WTC11 (cell line): ENCODE measurements around the gene SRMS. TPM values are rescaled to one million over a fixed set of nuclear protein-coding genes. Genes with fewer than 3 reads are reported as not detected.

Experiments used
- ATAC-seq: fragments of 200-7000 bp; cut with Tn5 transposase; 2 replicates; pipeline ENCODE4 v1.10.0; 2021; ENCODE audit warnings: mild to moderate bottlenecking, moderate library complexity
- CTCF ChIA-PET: fragments of 300-600 bp; sonication (Branson Sonifier 250); formaldehyde crosslinking; loops from one replicate; lab custom pipeline; 2021; ENCODE audit warnings: antibody characterized with exemption; lab: Charles Lee
- POLR2A ChIA-PET: fragments of 350-600 bp; sonication (Branson Sonifier 250); formaldehyde crosslinking; loops from one replicate; lab custom pipeline; 2021; ENCODE audit warnings: antibody characterized with exemption; lab: Charles Lee
- DNase-seq: peaks from one replicate; pipeline ENCODE4 v3.0.0; 2021; ENCODE audit warnings: low spot score
- H3K27ac Mint-ChIP-seq: 2 replicates; pipeline ENCODE4 v1.8.0; 2021; ENCODE audit warnings: mixed read lengths
- H3K27me3 Mint-ChIP-seq: 2 replicates; pipeline ENCODE4 v1.8.0; 2021; ENCODE audit warnings: low read depth, mild to moderate bottlenecking, moderate library complexity, mixed read lengths
- H3K36me3 Mint-ChIP-seq: 2 replicates; pipeline ENCODE4 v1.8.0; 2021; ENCODE audit warnings: mixed read lengths
- H3K4me1 Mint-ChIP-seq: 2 replicates; pipeline ENCODE4 v1.8.0; 2022; ENCODE audit warnings: mixed read lengths
- H3K4me3 Mint-ChIP-seq: 2 replicates; pipeline ENCODE4 v1.8.0; 2021; ENCODE audit warnings: mild to moderate bottlenecking, moderate library complexity, mixed read lengths
- H3K9me3 Mint-ChIP-seq: 2 replicates; pipeline ENCODE4 v1.8.0; 2021; ENCODE audit warnings: mixed read lengths
- CREB1 ChIP-seq: sonication (generic); formaldehyde crosslinking; IDR thresholded peaks from 2 replicates; pipeline ENCODE4 v1.8.0; 2023; ENCODE audit warnings: mild to moderate bottlenecking, missing genetic modification reagents
- ESRRA ChIP-seq: sonication (generic); formaldehyde crosslinking; IDR thresholded peaks from 2 replicates; pipeline ENCODE4 v1.8.1; 2022; ENCODE audit warnings: mild to moderate bottlenecking, missing genetic modification reagents, borderline replicate concordance
- ETV6 ChIP-seq: sonication (generic); formaldehyde crosslinking; IDR thresholded peaks from 2 replicates; pipeline ENCODE4 v1.8.1; 2022; ENCODE audit warnings: mild to moderate bottlenecking, missing genetic modification reagents
- FOXJ3 ChIP-seq: sonication (generic); formaldehyde crosslinking; IDR thresholded peaks from 2 replicates; pipeline ENCODE4 v1.9.0; 2021; ENCODE audit warnings: missing genetic modification reagents, mild to moderate bottlenecking, borderline replicate concordance
- MYBL2 ChIP-seq: sonication (generic); formaldehyde crosslinking; IDR thresholded peaks from 2 replicates; pipeline ENCODE4 v1.8.1; 2023; ENCODE audit warnings: mild to moderate bottlenecking, moderate library complexity, missing genetic modification reagents
- OVOL2 ChIP-seq: fragments of 250-450 bp; sonication (Bioruptor Pico); IDR thresholded peaks from 2 replicates; pipeline ENCODE4 v1.9.0; 2021; ENCODE audit warnings: mild to moderate bottlenecking, borderline replicate concordance
- PRRX2 ChIP-seq: fragments of 250-450 bp; sonication (Bioruptor Pico); IDR thresholded peaks from 2 replicates; pipeline ENCODE4 v1.8.0; 2021; ENCODE audit warnings: mild to moderate bottlenecking
- SOX15 ChIP-seq: fragments of 250-450 bp; sonication (Bioruptor Pico); IDR thresholded peaks from 2 replicates; pipeline ENCODE4 v1.9.0; 2021; ENCODE audit warnings: mild to moderate bottlenecking
- SP1 ChIP-seq: sonication (generic); formaldehyde crosslinking; conservative IDR thresholded peaks from 2 replicates; pipeline ENCODE4 v1.8.1; 2022; ENCODE audit warnings: missing genetic modification reagents
- TEAD1 ChIP-seq: sonication (generic); formaldehyde crosslinking; IDR thresholded peaks from 2 replicates; pipeline ENCODE4 v1.8.0; 2022; ENCODE audit warnings: mild to moderate bottlenecking, missing genetic modification reagents
- ZNF232 ChIP-seq: sonication (generic); formaldehyde crosslinking; IDR thresholded peaks from 2 replicates; pipeline ENCODE4 v1.8.0; 2022; ENCODE audit warnings: mild to moderate bottlenecking, missing genetic modification reagents
- ZNF317 ChIP-seq: sonication (generic); formaldehyde crosslinking; IDR thresholded peaks from 2 replicates; pipeline ENCODE4 v1.8.1; 2023; ENCODE audit warnings: low read depth, mild to moderate bottlenecking, moderate library complexity, missing genetic modification reagents, borderline replicate concordance
- ZNF396 ChIP-seq: fragments of 250-450 bp; sonication (Bioruptor Pico); IDR thresholded peaks from 2 replicates; pipeline ENCODE4 v1.8.0; 2021; ENCODE audit warnings: mild to moderate bottlenecking, moderate library complexity, borderline replicate concordance
- ZNF416 ChIP-seq: fragments of 250-450 bp; sonication (Bioruptor Pico); IDR thresholded peaks from 2 replicates; pipeline ENCODE4 v1.9.0; 2021; ENCODE audit warnings: mild to moderate bottlenecking, inconsistent platforms
- total RNA-seq: library from RNA; stranded (reverse); gene quantifications from 3 replicates; pipeline ENCODE4 v1.2.3, GENCODE V29; 2021
- TF ChIP-seq, protein P1 (sequence below): sonication (generic); formaldehyde crosslinking; conservative IDR thresholded peaks from 2 replicates; pipeline ENCODE4 v1.8.1; 2022; ENCODE audit warnings: mild to moderate bottlenecking, missing genetic modification reagents
- TF ChIP-seq, protein P2 (sequence below): fragments of 250-450 bp; sonication (Bioruptor Pico); IDR thresholded peaks from 2 replicates; pipeline ENCODE4 v1.9.0; 2021; ENCODE audit warnings: mild to moderate bottlenecking
- TF ChIP-seq, protein P3 (sequence below): sonication (generic); formaldehyde crosslinking; IDR thresholded peaks from 2 replicates; pipeline ENCODE4 v1.8.1; 2023; ENCODE audit warnings: mild to moderate bottlenecking, moderate library complexity, missing genetic modification reagents
- TF ChIP-seq, protein P4 (sequence below): fragments of 250-450 bp; sonication (Bioruptor Pico); IDR thresholded peaks from 2 replicates; pipeline ENCODE4 v1.9.0; 2021; ENCODE audit warnings: mild to moderate bottlenecking
- TF ChIP-seq, protein P5 (sequence below): fragments of 200-600 bp; IDR thresholded peaks from 2 replicates; pipeline ENCODE4 v1.8.0; 2022; ENCODE audit warnings: antibody characterized with exemption
- TF ChIP-seq, protein P6 (sequence below): sonication (generic); formaldehyde crosslinking; IDR thresholded peaks from 2 replicates; pipeline ENCODE4 v1.8.0; 2023; ENCODE audit warnings: mild to moderate bottlenecking, missing genetic modification reagents

The SRMS gene
- total RNA-seq, 1 experiment from 2014 or later, result 0.26 TPM

DNA sequence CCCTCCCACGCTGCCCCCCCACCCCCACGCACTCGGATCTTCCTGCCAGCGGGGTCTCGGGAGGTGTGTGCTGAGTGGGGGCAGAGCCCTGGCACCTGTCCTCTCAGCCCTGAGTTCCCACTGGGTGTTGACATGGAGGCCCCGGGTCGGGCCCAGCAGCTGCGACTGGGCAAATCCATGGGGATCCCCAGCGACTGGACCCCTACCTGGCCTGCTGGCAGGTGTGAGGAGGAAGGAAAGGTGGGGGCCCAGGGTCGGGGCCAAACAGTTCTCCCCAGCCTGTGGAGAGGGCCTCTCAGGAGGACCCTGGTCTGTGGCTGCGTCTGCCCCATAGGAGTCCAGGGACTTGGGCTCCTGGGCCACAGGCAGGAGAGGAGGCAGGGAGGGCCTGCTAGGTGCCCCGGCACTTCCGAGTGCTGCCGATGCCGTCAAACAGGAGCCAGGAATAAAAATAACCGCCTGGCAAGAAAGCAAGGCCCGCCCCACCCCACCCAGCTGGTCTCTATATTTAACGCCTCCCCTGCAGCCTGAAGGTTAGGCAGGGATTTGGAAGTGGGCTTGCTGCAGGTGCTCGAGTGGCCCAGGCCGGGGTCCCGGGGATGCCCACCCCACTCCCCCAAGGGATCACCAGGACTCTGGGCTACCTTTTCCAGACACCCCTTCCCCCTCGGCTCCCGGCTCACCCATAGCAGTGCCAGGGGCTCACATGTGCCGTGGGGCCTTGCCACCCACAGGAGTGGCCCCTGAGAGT, 47.2 kb downstream of the SRMS start:
- POLR2A ChIA-PET, result no interaction called here

More for the DNA sequence above, 47.2 kb downstream of the SRMS start:
- DNase-seq (no peak), ATAC-seq (no peak)
- Mint-ChIP-seq H3K27ac (no peak overlapping the region), H3K4me1 (peaks cover 7% of the 10 kb centered on the region), H3K27me3 (peaks cover 53% of the 10 kb centered on the region), H3K4me3 (0 out of 2 replicates have a peak overlapping the region, but pooled peaks have one; percentile 14), H3K9me3 (peaks cover 10% of the 10 kb centered on the region), H3K36me3 (0 out of 2 replicates have a peak, but pooled peaks cover 2% of the 10 kb centered on the region)
- no peak for TF ChIP-seq OVOL2
- no peak for TF ChIP-seq SP1 (CRISPR knock-in tag)
- TF ChIP-seq, protein P1, sequence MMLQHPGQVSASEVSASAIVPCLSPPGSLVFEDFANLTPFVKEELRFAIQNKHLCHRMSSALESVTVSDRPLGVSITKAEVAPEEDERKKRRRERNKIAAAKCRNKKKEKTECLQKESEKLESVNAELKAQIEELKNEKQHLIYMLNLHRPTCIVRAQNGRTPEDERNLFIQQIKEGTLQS (CRISPR knock-in tag), result no peak
- TF ChIP-seq CREB1 (CRISPR knock-in tag), result no peak
- TF ChIP-seq, protein P2, sequence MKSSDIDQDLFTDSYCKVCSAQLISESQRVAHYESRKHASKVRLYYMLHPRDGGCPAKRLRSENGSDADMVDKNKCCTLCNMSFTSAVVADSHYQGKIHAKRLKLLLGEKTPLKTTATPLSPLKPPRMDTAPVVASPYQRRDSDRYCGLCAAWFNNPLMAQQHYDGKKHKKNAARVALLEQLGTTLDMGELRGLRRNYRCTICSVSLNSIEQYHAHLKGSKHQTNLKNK, result no peak
- TF ChIP-seq, protein P3, sequence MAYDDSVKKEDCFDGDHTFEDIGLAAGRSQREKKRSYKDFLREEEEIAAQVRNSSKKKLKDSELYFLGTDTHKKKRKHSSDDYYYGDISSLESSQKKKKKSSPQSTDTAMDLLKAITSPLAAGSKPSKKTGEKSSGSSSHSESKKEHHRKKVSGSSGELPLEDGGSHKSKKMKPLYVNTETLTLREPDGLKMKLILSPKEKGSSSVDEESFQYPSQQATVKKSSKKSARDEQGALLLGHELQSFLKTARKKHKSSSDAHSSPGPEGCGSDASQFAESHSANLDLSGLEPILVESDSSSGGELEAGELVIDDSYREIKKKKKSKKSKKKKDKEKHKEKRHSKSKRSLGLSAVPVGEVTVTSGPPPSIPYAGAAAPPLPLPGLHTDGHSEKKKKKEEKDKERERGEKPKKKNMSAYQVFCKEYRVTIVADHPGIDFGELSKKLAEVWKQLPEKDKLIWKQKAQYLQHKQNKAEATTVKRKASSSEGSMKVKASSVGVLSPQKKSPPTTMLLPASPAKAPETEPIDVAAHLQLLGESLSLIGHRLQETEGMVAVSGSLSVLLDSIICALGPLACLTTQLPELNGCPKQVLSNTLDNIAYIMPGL (CRISPR knock-in tag), result no peak
- no peak for TF ChIP-seq ETV6 (CRISPR knock-in tag)
- TF ChIP-seq PRRX2 (CRISPR knock-in tag), result no peak
- TF ChIP-seq FOXJ3 (CRISPR knock-in tag), result no peak
- TF ChIP-seq ZNF232 (CRISPR knock-in tag), result no peak
- no peak for TF ChIP-seq SOX15
- no peak for TF ChIP-seq MYBL2 (CRISPR knock-in tag)
- TF ChIP-seq, protein P4, sequence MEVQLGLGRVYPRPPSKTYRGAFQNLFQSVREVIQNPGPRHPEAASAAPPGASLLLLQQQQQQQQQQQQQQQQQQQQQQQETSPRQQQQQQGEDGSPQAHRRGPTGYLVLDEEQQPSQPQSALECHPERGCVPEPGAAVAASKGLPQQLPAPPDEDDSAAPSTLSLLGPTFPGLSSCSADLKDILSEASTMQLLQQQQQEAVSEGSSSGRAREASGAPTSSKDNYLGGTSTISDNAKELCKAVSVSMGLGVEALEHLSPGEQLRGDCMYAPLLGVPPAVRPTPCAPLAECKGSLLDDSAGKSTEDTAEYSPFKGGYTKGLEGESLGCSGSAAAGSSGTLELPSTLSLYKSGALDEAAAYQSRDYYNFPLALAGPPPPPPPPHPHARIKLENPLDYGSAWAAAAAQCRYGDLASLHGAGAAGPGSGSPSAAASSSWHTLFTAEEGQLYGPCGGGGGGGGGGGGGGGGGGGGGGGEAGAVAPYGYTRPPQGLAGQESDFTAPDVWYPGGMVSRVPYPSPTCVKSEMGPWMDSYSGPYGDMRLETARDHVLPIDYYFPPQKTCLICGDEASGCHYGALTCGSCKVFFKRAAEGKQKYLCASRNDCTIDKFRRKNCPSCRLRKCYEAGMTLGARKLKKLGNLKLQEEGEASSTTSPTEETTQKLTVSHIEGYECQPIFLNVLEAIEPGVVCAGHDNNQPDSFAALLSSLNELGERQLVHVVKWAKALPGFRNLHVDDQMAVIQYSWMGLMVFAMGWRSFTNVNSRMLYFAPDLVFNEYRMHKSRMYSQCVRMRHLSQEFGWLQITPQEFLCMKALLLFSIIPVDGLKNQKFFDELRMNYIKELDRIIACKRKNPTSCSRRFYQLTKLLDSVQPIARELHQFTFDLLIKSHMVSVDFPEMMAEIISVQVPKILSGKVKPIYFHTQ (CRISPR knock-in tag), result no peak
- TF ChIP-seq ZNF416 (CRISPR knock-in tag), result no peak
- no peak for TF ChIP-seq ESRRA
- TF ChIP-seq TEAD1 (CRISPR knock-in tag), result no peak
- TF ChIP-seq, protein P5, sequence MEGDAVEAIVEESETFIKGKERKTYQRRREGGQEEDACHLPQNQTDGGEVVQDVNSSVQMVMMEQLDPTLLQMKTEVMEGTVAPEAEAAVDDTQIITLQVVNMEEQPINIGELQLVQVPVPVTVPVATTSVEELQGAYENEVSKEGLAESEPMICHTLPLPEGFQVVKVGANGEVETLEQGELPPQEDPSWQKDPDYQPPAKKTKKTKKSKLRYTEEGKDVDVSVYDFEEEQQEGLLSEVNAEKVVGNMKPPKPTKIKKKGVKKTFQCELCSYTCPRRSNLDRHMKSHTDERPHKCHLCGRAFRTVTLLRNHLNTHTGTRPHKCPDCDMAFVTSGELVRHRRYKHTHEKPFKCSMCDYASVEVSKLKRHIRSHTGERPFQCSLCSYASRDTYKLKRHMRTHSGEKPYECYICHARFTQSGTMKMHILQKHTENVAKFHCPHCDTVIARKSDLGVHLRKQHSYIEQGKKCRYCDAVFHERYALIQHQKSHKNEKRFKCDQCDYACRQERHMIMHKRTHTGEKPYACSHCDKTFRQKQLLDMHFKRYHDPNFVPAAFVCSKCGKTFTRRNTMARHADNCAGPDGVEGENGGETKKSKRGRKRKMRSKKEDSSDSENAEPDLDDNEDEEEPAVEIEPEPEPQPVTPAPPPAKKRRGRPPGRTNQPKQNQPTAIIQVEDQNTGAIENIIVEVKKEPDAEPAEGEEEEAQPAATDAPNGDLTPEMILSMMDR, result no peak
- TF ChIP-seq ZNF396 (CRISPR knock-in tag), result no peak
- no peak for TF ChIP-seq ZNF317 (CRISPR knock-in tag)
- TF ChIP-seq, protein P6, sequence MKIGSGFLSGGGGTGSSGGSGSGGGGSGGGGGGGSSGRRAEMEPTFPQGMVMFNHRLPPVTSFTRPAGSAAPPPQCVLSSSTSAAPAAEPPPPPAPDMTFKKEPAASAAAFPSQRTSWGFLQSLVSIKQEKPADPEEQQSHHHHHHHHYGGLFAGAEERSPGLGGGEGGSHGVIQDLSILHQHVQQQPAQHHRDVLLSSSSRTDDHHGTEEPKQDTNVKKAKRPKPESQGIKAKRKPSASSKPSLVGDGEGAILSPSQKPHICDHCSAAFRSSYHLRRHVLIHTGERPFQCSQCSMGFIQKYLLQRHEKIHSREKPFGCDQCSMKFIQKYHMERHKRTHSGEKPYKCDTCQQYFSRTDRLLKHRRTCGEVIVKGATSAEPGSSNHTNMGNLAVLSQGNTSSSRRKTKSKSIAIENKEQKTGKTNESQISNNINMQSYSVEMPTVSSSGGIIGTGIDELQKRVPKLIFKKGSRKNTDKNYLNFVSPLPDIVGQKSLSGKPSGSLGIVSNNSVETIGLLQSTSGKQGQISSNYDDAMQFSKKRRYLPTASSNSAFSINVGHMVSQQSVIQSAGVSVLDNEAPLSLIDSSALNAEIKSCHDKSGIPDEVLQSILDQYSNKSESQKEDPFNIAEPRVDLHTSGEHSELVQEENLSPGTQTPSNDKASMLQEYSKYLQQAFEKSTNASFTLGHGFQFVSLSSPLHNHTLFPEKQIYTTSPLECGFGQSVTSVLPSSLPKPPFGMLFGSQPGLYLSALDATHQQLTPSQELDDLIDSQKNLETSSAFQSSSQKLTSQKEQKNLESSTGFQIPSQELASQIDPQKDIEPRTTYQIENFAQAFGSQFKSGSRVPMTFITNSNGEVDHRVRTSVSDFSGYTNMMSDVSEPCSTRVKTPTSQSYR (CRISPR knock-in tag), result no peak
- CTCF ChIA-PET, result interaction anchor here (0.8 kb wide), 1 partner anchor 13 kb away, joined by 5 read pairs; no protein-coding TSS in a partner anchor
